Endothelial cell of umbilical vein (primary cell): Measurements from ENCODE around the gene WNT4.

ENCODE experiments used
- CTCF ChIP-seq, 2 donors: IDR thresholded peaks; 1 replicate in 1 of 2; 2 replicates in 1 of 2; pipeline ENCODE4 v1.5.1; 2011; ENCODE audit warnings: low read length in 2 of 2, mild to moderate bottlenecking in 2 of 2, moderate library complexity in 2 of 2, control low read depth in 1 of 2, inconsistent platforms in 1 of 2, low read depth in 1 of 2; ENCODE audit not compliant: insufficient read depth in 1 of 2; ENCODE audit errors: extremely low read depth in 1 of 2
- EZH2 ChIP-seq: IDR thresholded peaks from 2 replicates; pipeline ENCODE4 v1.6.1; 2012; ENCODE audit warnings: borderline replicate concordance, low read depth, mild to moderate bottlenecking, moderate library complexity, low read length, inconsistent platforms; ENCODE audit not compliant: severe bottlenecking
- POLR2A ChIP-seq: IDR thresholded peaks from 2 replicates; pipeline ENCODE4 v1.6.1; 2012; ENCODE audit warnings: low read depth, mild to moderate bottlenecking, control low read depth, low read length
- POLR2AphosphoS5 ChIP-seq: IDR thresholded peaks from 2 replicates; pipeline ENCODE4 v1.6.1; 2012; ENCODE audit warnings: low read depth, mild to moderate bottlenecking, control low read depth, low read length, moderate library complexity; ENCODE audit not compliant: insufficient read depth
- TF ChIP-seq, protein P1 (sequence below): IDR thresholded peaks from 2 replicates; pipeline ENCODE4 v1.6.1; 2011; ENCODE audit not compliant: insufficient read depth, insufficient read length

DNA sequence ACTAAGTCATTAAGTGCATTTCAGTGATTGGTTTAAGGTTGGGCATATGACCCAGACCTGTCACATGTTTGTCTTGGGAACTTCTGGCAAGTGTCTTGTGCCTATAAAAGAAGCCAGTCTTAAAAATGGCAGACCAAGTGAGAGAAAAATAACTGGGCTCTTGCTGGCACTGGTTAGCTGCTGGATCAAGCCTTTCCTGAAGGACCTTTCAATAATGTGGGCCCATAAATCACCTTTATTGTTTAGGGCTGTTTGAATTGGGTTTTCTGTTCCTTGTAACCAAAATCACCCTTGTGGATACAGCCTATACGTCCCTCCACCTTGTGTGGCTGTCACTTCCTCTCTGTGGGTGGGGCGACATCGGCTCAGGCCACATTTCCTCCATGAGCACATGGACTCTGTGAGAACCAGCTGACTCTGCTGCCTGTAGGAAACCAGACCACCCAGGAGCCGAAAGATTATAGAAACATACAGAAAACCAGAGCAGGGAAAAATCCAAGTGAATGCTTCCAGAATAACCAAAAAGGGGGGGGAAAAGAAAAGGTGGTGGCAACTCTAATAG lies 25.6 kb upstream of the WNT4 start:
- no peak for TF ChIP-seq POLR2A
- TF ChIP-seq CTCF (IDR thresholded peaks at IDR 0.05; ENCODE audit: extremely low read depth in 1 of 2, insufficient read depth in 1 of 2, low read depth in 1 of 2, low read length in 2 of 2), result no peak
- TF ChIP-seq, protein P1, sequence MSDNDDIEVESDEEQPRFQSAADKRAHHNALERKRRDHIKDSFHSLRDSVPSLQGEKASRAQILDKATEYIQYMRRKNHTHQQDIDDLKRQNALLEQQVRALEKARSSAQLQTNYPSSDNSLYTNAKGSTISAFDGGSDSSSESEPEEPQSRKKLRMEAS, result no peak
- no peak for TF ChIP-seq EZH2
- no peak for TF ChIP-seq POLR2AphosphoS5
